DOHH2 (cell line): Measurements from ENCODE around the gene METAP1D.

Source experiments
- EZH2phosphoT487 ChIP-seq: fragments of 200-600 bp; sonication (generic); IDR thresholded peaks from 2 replicates; pipeline ENCODE4 v1.6.1; 2017; ENCODE audit warnings: borderline replicate concordance, mild to moderate bottlenecking, antibody characterized with exemption, low read length, moderate library complexity, mixed read lengths
- TF ChIP-seq, protein P1 (sequence below): fragments of 200-600 bp; sonication (generic); IDR thresholded peaks from one replicate; pipeline ENCODE4 v1.5.1; 2014; ENCODE audit warnings: antibody characterized with exemption, mild to moderate bottlenecking, low read depth, low read length; ENCODE audit not compliant: poor library complexity, severe bottlenecking

GRCh38 chr2:172050479-172051125 is 50.8 kb downstream of the METAP1D start:
- TF ChIP-seq, protein P1, sequence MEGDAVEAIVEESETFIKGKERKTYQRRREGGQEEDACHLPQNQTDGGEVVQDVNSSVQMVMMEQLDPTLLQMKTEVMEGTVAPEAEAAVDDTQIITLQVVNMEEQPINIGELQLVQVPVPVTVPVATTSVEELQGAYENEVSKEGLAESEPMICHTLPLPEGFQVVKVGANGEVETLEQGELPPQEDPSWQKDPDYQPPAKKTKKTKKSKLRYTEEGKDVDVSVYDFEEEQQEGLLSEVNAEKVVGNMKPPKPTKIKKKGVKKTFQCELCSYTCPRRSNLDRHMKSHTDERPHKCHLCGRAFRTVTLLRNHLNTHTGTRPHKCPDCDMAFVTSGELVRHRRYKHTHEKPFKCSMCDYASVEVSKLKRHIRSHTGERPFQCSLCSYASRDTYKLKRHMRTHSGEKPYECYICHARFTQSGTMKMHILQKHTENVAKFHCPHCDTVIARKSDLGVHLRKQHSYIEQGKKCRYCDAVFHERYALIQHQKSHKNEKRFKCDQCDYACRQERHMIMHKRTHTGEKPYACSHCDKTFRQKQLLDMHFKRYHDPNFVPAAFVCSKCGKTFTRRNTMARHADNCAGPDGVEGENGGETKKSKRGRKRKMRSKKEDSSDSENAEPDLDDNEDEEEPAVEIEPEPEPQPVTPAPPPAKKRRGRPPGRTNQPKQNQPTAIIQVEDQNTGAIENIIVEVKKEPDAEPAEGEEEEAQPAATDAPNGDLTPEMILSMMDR, result no peak
- TF ChIP-seq EZH2phosphoT487, result no peak
